Trophoblast cell (in vitro differentiated cells and primary cell): ENCODE measurements around the gene PRSS50.

Experiments used
- DNase-seq, 2 donors: peaks; one replicate each; pipeline ENCODE4 v3.0.0-alpha.2; 2016
- H2AFZ ChIP-seq: 2 replicates; pipeline ENCODE4 v1.6.1; 2013; ENCODE audit warnings: low read length, moderate library complexity, mild to moderate bottlenecking; ENCODE audit not compliant: insufficient read depth, poor library complexity
- H2AK5ac ChIP-seq: 2 replicates; pipeline ENCODE4 v1.6.1; 2013; ENCODE audit warnings: mild to moderate bottlenecking, low read length
- H2BK120ac ChIP-seq: 2 replicates; pipeline ENCODE4 v1.6.1; 2013; ENCODE audit warnings: low read length, mild to moderate bottlenecking, moderate library complexity; ENCODE audit not compliant: insufficient read depth, poor library complexity
- H2BK12ac ChIP-seq: 2 replicates; pipeline ENCODE4 v1.6.1; 2013; ENCODE audit warnings: mild to moderate bottlenecking, low read length, moderate library complexity
- H2BK5ac ChIP-seq: 2 replicates; pipeline ENCODE4 v1.6.1; 2013; ENCODE audit warnings: low read length, low read depth, moderate library complexity, mild to moderate bottlenecking; ENCODE audit not compliant: poor library complexity
- H3K14ac ChIP-seq: 2 replicates; pipeline ENCODE4 v1.6.1; 2013; ENCODE audit warnings: mild to moderate bottlenecking, low read length
- H3K18ac ChIP-seq: 2 replicates; pipeline ENCODE4 v1.6.1; 2013; ENCODE audit warnings: mild to moderate bottlenecking, low read length
- H3K23ac ChIP-seq: 2 replicates; pipeline ENCODE4 v1.6.1; 2013; ENCODE audit warnings: low read length
- H3K27ac ChIP-seq: 2 replicates; pipeline ENCODE4 v1.5.1; 2013; ENCODE audit warnings: low read depth, mild to moderate bottlenecking, inconsistent platforms, low read length, moderate library complexity
- H3K27me3 ChIP-seq: 2 replicates; pipeline ENCODE4 v1.6.1; 2013; ENCODE audit warnings: inconsistent platforms, mild to moderate bottlenecking, low read length, moderate library complexity; ENCODE audit not compliant: insufficient read depth
- H3K36me3 ChIP-seq, 2 experiments: 1 replicate in 1 of 2; 2 replicates in 1 of 2; pipeline ENCODE4 v1.6.1; 2013; ENCODE audit warnings: low read length in 2 of 2, mild to moderate bottlenecking in 2 of 2, moderate library complexity in 1 of 2; ENCODE audit not compliant: insufficient read depth in 2 of 2, control insufficient read depth in 1 of 2
- H3K4ac ChIP-seq: 2 replicates; pipeline ENCODE4 v1.6.1; 2013; ENCODE audit warnings: low read depth, mild to moderate bottlenecking, low read length, moderate library complexity
- H3K4me1 ChIP-seq, 2 experiments: 1 replicate in 1 of 2; 2 replicates in 1 of 2; pipeline ENCODE4 v1.6.1; 2013; ENCODE audit warnings: low read length in 2 of 2, mild to moderate bottlenecking in 2 of 2, moderate library complexity in 1 of 2; ENCODE audit not compliant: insufficient read depth in 2 of 2, control insufficient read depth in 1 of 2
- H3K4me2 ChIP-seq: 2 replicates; pipeline ENCODE4 v1.6.1; 2013; ENCODE audit warnings: inconsistent platforms, mild to moderate bottlenecking, low read length, moderate library complexity
- H3K4me3 ChIP-seq: 2 replicates; pipeline ENCODE4 v1.5.1; 2013; ENCODE audit warnings: mild to moderate bottlenecking, low read depth, low read length, inconsistent platforms
- H3K79me1 ChIP-seq: one replicate; pipeline ENCODE4 v1.6.1; 2013; ENCODE audit warnings: low read length
- H3K79me2 ChIP-seq: 2 replicates; pipeline ENCODE4 v1.6.1; 2013; ENCODE audit warnings: low read length, mild to moderate bottlenecking; ENCODE audit not compliant: control insufficient read depth, insufficient read depth, poor library complexity
- H3K9ac ChIP-seq: 2 replicates; pipeline ENCODE4 v1.6.1; 2013; ENCODE audit warnings: mild to moderate bottlenecking, low read length
- H3K9me3 ChIP-seq: 2 replicates; pipeline ENCODE4 v1.6.1; 2013; ENCODE audit warnings: low read depth, mild to moderate bottlenecking, control low read depth, inconsistent platforms, low read length; ENCODE audit not compliant: insufficient read depth
- H4K12ac ChIP-seq: 2 replicates; pipeline ENCODE4 v1.6.1; 2013; ENCODE audit warnings: low read depth, mild to moderate bottlenecking, low read length, moderate library complexity
- H4K8ac ChIP-seq: 2 replicates; pipeline ENCODE4 v1.6.1; 2013; ENCODE audit warnings: low read depth, mild to moderate bottlenecking, low read length, moderate library complexity
- H4K91ac ChIP-seq: one replicate; pipeline ENCODE4 v1.6.1; 2013; ENCODE audit warnings: low read depth, mild to moderate bottlenecking, low read length, moderate library complexity
- WGBS: extraction: QIAGEN DNeasy Blood & Tissue Kit; methylation state at CpG from one replicate; pipeline ENCODE4 v1.1.7; 2013; ENCODE audit warnings: missing lambda C conversion rate; ENCODE audit not compliant: insufficient read length, insufficient coverage; ENCODE audit errors: extremely low coverage; 5-methylcytosine and 5-hydroxymethylcytosine counted together

The PRSS50 gene

DNA sequence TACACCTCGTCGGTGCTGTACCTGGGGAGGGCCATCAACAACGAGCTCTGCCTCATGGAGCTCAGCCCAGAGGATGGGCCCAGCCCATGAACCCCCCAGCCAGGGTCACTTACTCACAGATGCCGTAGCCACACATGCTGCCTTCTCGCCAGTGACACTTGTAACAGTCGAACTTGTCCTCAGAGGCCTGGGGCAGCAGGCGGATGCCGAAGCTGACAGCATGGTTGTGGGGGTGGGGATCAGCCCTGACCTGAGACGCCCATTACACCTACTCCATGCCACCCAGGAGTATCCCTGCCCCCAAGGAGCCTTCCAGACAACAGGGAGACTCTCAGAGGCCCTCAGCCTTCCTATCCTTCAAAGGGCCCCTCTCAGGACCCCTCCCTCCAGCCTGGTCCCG lies 36.3 kb downstream of the PRSS50 start:
- H3K27me3 ChIP-seq = no peaks in the 10 kb centered on the region
- H3K4me1 ChIP-seq = no peaks in the 10 kb centered on the region
- H2BK120ac ChIP-seq = no peak overlapping the region
- no peak overlapping the region for H2BK5ac ChIP-seq
- H3K36me3 ChIP-seq = peaks cover 5 to 14% of the 10 kb centered on the region in 2 experiments
- no peak overlapping the region for H3K4me3 ChIP-seq
- H3K27ac ChIP-seq = no peak overlapping the region
- no peak overlapping the region for H3K18ac ChIP-seq
- H4K91ac ChIP-seq = no peak overlapping the region
- H3K4me2 ChIP-seq = no peak overlapping the region
- no peak overlapping the region for H4K12ac ChIP-seq
- H4K8ac ChIP-seq = no peak overlapping the region
- no peaks in the 10 kb centered on the region for H3K79me1 ChIP-seq
- no peak overlapping the region for H3K23ac ChIP-seq
- no peak for DNase-seq
- H3K4ac ChIP-seq = no peak overlapping the region
- WGBS = no CpG with 5 or more reads among the region's 10 CpGs
- no peak overlapping the region for H3K14ac ChIP-seq
- H2AK5ac ChIP-seq = no peak overlapping the region
- H3K79me2 ChIP-seq = no peaks in the 10 kb centered on the region
- peaks cover 3% of the 10 kb centered on the region for H3K9me3 ChIP-seq
- no peak overlapping the region for H2BK12ac ChIP-seq
- H2AFZ ChIP-seq = no peak overlapping the region
- H3K9ac ChIP-seq = no peak overlapping the region

DNA sequence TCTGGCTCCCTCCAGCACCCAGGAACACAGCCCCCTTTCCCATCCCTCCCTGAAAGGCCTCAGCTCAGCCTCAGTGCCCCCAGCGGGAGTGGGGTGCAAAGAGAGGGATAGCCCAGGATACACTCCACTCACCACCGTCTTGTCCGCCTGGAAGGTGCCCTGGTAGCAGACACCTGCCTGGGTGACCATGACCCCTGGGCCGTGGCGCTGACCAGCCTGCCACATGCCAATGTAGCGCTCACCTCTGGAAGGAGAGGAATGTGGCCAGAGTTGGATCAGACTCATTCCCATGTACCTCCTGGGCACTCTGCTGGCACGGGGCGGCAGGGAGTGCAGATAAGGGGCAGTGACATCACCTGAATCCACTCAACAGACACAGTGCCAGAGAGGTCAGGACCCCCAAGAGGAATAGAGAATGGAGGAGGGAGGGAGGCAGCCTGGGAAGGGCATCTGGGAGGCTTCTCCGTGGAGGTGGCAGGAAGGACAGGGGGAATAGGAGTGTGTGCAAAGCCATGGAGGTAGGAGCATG lies 37.3 kb downstream of the PRSS50 start:
- no peak overlapping the region for H3K23ac ChIP-seq
- H4K91ac ChIP-seq = no peak overlapping the region
- no peak overlapping the region for H3K14ac ChIP-seq
- no peak overlapping the region for H3K4me2 ChIP-seq
- no peak overlapping the region for H2BK5ac ChIP-seq
- H3K9ac ChIP-seq = no peak overlapping the region
- H3K4me1 ChIP-seq = no peaks in the 10 kb centered on the region
- no peak overlapping the region for H3K4me3 ChIP-seq
- H3K27me3 ChIP-seq = no peaks in the 10 kb centered on the region
- H2BK12ac ChIP-seq = no peak overlapping the region
- no peak overlapping the region for H2AFZ ChIP-seq
- no CpG with 5 or more reads among the region's 9 CpGs for WGBS
- peaks cover 3% of the 10 kb centered on the region for H3K9me3 ChIP-seq
- H2BK120ac ChIP-seq = no peak overlapping the region
- no peak for DNase-seq
- H4K8ac ChIP-seq = no peak overlapping the region
- H3K79me1 ChIP-seq = no peaks in the 10 kb centered on the region
- no peaks in the 10 kb centered on the region for H3K79me2 ChIP-seq
- H2AK5ac ChIP-seq = no peak overlapping the region
- H3K27ac ChIP-seq = no peak overlapping the region
- H3K18ac ChIP-seq = no peak overlapping the region
- H4K12ac ChIP-seq = no peak overlapping the region
- no peak overlapping the region for H3K4ac ChIP-seq
- H3K36me3 ChIP-seq = peaks cover 6 to 10% of the 10 kb centered on the region in 2 experiments

DNA sequence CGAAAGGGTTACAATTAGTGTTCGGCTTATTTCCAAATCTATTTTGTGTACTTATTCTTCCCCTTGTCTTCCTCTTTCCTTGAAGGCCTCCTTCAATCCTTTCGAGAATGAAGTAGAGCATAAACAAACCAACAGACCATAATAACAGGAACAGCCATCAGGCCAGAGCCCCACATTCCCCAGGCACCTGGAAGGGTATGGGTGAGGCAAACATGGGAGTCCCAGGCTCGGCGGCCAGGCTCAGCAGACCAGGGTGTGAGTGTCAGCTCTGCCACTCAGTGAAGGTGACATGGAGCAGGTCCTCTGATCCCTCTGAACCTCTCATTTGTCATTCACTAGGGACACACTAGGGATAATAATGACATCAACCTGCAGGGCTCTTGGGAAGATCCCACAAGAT lies 38.0 kb downstream of the PRSS50 start:
- H4K12ac ChIP-seq = no peak overlapping the region
- H2BK120ac ChIP-seq = no peak overlapping the region
- H3K27ac ChIP-seq = no peak overlapping the region
- no peak overlapping the region for H3K4ac ChIP-seq
- no peak overlapping the region for H3K23ac ChIP-seq
- H3K79me1 ChIP-seq = no peaks in the 10 kb centered on the region
- H3K27me3 ChIP-seq = no peaks in the 10 kb centered on the region
- no peak overlapping the region for H3K4me3 ChIP-seq
- H2AK5ac ChIP-seq = no peak overlapping the region
- H4K91ac ChIP-seq = no peak overlapping the region
- no peak overlapping the region for H3K9ac ChIP-seq
- peaks cover 3% of the 10 kb centered on the region for H3K9me3 ChIP-seq
- no peak overlapping the region for H2BK5ac ChIP-seq
- H3K4me2 ChIP-seq = no peak overlapping the region
- no peak for DNase-seq
- H3K14ac ChIP-seq = no peak overlapping the region
- no peak overlapping the region for H2BK12ac ChIP-seq
- no peaks in the 10 kb centered on the region for H3K4me1 ChIP-seq
- H3K36me3 ChIP-seq = peaks cover 6 to 9% of the 10 kb centered on the region in 2 experiments
- WGBS = no CpG with 5 or more reads among the region's 5 CpGs
- H4K8ac ChIP-seq = no peak overlapping the region
- H3K79me2 ChIP-seq = no peaks in the 10 kb centered on the region
- H2AFZ ChIP-seq = no peak overlapping the region
- no peak overlapping the region for H3K18ac ChIP-seq

DNA sequence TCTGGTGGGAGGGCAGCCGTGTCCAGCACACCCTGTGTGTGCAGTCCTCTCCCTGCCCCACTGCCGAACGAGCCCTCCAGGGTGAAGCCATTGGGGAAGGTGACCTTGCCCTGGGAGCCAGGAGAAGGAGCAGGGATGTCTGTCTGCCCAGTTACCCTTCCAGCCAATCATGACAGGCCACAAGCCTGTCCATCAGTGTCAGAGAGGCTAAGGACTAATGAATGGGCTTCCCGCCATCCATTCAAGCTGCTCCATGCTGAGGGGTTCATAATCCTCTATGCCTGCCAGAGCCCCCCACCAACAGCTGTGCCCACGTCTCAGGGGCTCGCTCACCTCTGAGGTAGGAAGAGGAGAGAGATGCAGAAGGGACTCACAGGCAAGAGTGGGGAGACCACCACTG lies 39.4 kb downstream of the PRSS50 start:
- no peaks in the 10 kb centered on the region for H3K4me1 ChIP-seq
- no CpG with 5 or more reads among the region's 6 CpGs for WGBS

More for the DNA sequence above, 39.4 kb downstream of the PRSS50 start:
- Histone ChIP-seq H3K4ac (no peak overlapping the region), H3K79me1 (no peaks in the 10 kb centered on the region), H3K27me3 (no peaks in the 10 kb centered on the region), H2BK120ac (no peak overlapping the region), H3K4me3 (no peak overlapping the region), H3K4me2 (no peak overlapping the region), H3K27ac (no peak overlapping the region), H3K18ac (no peak overlapping the region), H2AFZ (no peak overlapping the region), H2BK5ac (no peak overlapping the region), H3K36me3 (peaks cover 4 to 5% of the 10 kb centered on the region in 2 experiments), H4K91ac (no peak overlapping the region), H3K14ac (no peak overlapping the region), H2BK12ac (no peak overlapping the region), H3K23ac (no peak overlapping the region), H3K79me2 (no peaks in the 10 kb centered on the region), H4K8ac (no peak overlapping the region), H3K9ac (no peak overlapping the region), H2AK5ac (no peak overlapping the region), H4K12ac (no peak overlapping the region), H3K9me3 (no peaks in the 10 kb centered on the region)
- DNase-seq = no peak
